ENCODE results near the gene IVNS1ABP.

Gene IVNS1ABP

GRCh38 chr1:185315445-185316071 is 1.5 kb downstream of the IVNS1ABP start:
- Histone ChIP-seq H3K27ac (ENCODE audit: low read depth, low read length) (peak overlapping the region; percentile 89; the same call in 1 of the 2 replicates), H3K27me3 (ENCODE audit: insufficient read depth, low read length) (no peaks in the 10 kb centered on the region), H3K79me2 (ENCODE audit: control insufficient read depth, insufficient read depth, low read length, unreplicated experiment) (peaks cover 60% of the 10 kb centered on the region), H2AFZ (ENCODE audit: low read length, unreplicated experiment) (no peak overlapping the region), H3K4me3 (ENCODE audit: low read depth, low read length) (peak overlapping the region; percentile 96), H3K4me1 (ENCODE audit: control insufficient read depth, insufficient read depth, low read length, unreplicated experiment) (peaks cover 47% of the 10 kb centered on the region), H3K36me3 (ENCODE audit: insufficient read depth, low read length) (0 out of 2 replicates have a peak, but pooled peaks cover 3% of the 10 kb centered on the region)

GRCh38 chr1:185314411-185314810 is 2.6 kb downstream of the IVNS1ABP start:
- peaks cover 63% of the 10 kb centered on the region for H3K79me2 ChIP-seq (ENCODE audit: control insufficient read depth, insufficient read depth, low read length, unreplicated experiment)
- no peak overlapping the region for H2AFZ ChIP-seq (ENCODE audit: low read length, unreplicated experiment)
- no peaks in the 10 kb centered on the region for H3K27me3 ChIP-seq (ENCODE audit: insufficient read depth, low read length)
- 0 out of 2 replicates have a peak, but pooled peaks cover 3% of the 10 kb centered on the region for H3K36me3 ChIP-seq (ENCODE audit: insufficient read depth, low read length)
- H3K27ac ChIP-seq (ENCODE audit: low read depth, low read length): no peak overlapping the region
- peak overlapping the region; percentile 96 for H3K4me3 ChIP-seq (ENCODE audit: low read depth, low read length)
- H3K4me1 ChIP-seq (ENCODE audit: control insufficient read depth, insufficient read depth, low read length, unreplicated experiment): peaks cover 47% of the 10 kb centered on the region

GRCh38 chr1:185312361-185313138 is 4.5 kb downstream of the IVNS1ABP start:
- Histone ChIP-seq H3K36me3 (ENCODE audit: insufficient read depth, low read length) (peaks cover 18% of the 10 kb centered on the region), H2AFZ (ENCODE audit: low read length, unreplicated experiment) (no peak overlapping the region), H3K4me1 (ENCODE audit: control insufficient read depth, insufficient read depth, low read length, unreplicated experiment) (peaks cover 36% of the 10 kb centered on the region), H3K4me3 (ENCODE audit: low read depth, low read length) (no peak overlapping the region), H3K27me3 (ENCODE audit: insufficient read depth, low read length) (no peaks in the 10 kb centered on the region), H3K27ac (ENCODE audit: low read depth, low read length) (no peak overlapping the region), H3K79me2 (ENCODE audit: control insufficient read depth, insufficient read depth, low read length, unreplicated experiment) (peaks cover 63% of the 10 kb centered on the region)

GRCh38 chr1:185311589-185312225 is 5.3 kb downstream of the IVNS1ABP start:
- Histone ChIP-seq H3K4me3 (ENCODE audit: low read depth, low read length) (no peak overlapping the region), H3K36me3 (ENCODE audit: insufficient read depth, low read length) (peaks cover 26% of the 10 kb centered on the region), H3K4me1 (ENCODE audit: control insufficient read depth, insufficient read depth, low read length, unreplicated experiment) (peaks cover 36% of the 10 kb centered on the region), H2AFZ (ENCODE audit: low read length, unreplicated experiment) (no peak overlapping the region), H3K27ac (ENCODE audit: low read depth, low read length) (no peak overlapping the region), H3K79me2 (ENCODE audit: control insufficient read depth, insufficient read depth, low read length, unreplicated experiment) (peaks cover 62% of the 10 kb centered on the region), H3K27me3 (ENCODE audit: insufficient read depth, low read length) (no peaks in the 10 kb centered on the region)

DNA sequence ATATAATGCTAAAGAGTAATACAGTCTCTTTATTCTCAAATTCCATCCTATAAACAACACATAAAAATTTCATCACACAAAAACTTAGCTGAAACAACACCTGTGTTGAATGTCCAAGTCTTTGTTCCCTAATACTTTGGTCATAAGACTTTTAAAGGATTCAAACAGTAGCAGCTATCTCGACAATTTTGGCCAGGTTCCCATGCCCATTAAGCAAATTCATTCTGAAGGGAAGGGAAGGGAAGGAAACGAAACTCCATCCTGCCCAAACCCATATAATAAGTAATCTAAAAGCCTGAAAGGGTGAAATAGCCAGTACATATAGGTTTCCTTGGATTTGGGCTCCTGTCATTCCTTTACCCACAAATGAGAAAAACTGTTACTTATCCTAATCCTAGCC is 7.5 kb downstream of the IVNS1ABP start:
- Histone ChIP-seq H3K4me3 (ENCODE audit: low read depth, low read length) (no peak overlapping the region), H3K4me1 (ENCODE audit: control insufficient read depth, insufficient read depth, low read length, unreplicated experiment) (peaks cover 29% of the 10 kb centered on the region), H2AFZ (ENCODE audit: low read length, unreplicated experiment) (no peak overlapping the region), H3K27me3 (ENCODE audit: insufficient read depth, low read length) (no peaks in the 10 kb centered on the region), H3K27ac (ENCODE audit: low read depth, low read length) (no peak overlapping the region), H3K79me2 (ENCODE audit: control insufficient read depth, insufficient read depth, low read length, unreplicated experiment) (peaks cover 41% of the 10 kb centered on the region), H3K36me3 (ENCODE audit: insufficient read depth, low read length) (peaks cover 41% of the 10 kb centered on the region)

GRCh38 chr1:185308126-185308525 is 8.9 kb downstream of the IVNS1ABP start:
- H3K27ac ChIP-seq (ENCODE audit: low read depth, low read length): no peak overlapping the region
- H3K4me1 ChIP-seq (ENCODE audit: control insufficient read depth, insufficient read depth, low read length, unreplicated experiment): peaks cover 15% of the 10 kb centered on the region
- H3K36me3 ChIP-seq (ENCODE audit: insufficient read depth, low read length): peaks cover 41% of the 10 kb centered on the region
- H2AFZ ChIP-seq (ENCODE audit: low read length, unreplicated experiment): no peak overlapping the region
- no peaks in the 10 kb centered on the region for H3K27me3 ChIP-seq (ENCODE audit: insufficient read depth, low read length)
- H3K4me3 ChIP-seq (ENCODE audit: low read depth, low read length): no peak overlapping the region
- H3K79me2 ChIP-seq (ENCODE audit: control insufficient read depth, insufficient read depth, low read length, unreplicated experiment): peaks cover 27% of the 10 kb centered on the region

DNA sequence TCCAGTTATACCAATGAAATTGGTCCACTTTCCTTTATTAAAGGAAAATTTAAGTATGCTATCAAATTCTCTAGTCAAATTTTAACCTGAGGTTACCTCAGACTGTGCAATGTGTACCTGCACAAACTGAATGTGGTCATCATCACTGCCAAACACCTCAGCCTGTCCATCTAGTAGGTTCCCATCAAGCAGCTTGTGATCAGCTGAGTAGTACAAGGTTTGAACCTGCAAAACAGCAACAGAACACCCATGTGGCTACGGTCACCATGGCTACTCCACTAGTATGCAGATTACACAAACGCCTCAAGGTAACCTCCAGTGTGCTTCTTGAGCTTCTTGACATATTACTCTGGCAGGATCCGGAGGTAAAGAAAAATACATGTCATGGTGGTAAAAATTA is 11.6 kb downstream of the IVNS1ABP start:
- no peaks in the 10 kb centered on the region for H3K27me3 ChIP-seq (ENCODE audit: insufficient read depth, low read length)
- no peak overlapping the region for H3K4me3 ChIP-seq (ENCODE audit: low read depth, low read length)
- no peak overlapping the region for H3K27ac ChIP-seq (ENCODE audit: low read depth, low read length)
- peaks cover 48% of the 10 kb centered on the region for H3K36me3 ChIP-seq (ENCODE audit: insufficient read depth, low read length)
- H3K79me2 ChIP-seq (ENCODE audit: control insufficient read depth, insufficient read depth, low read length, unreplicated experiment): peaks cover 3% of the 10 kb centered on the region
- no peak overlapping the region for H2AFZ ChIP-seq (ENCODE audit: low read length, unreplicated experiment)
- no peaks in the 10 kb centered on the region for H3K4me1 ChIP-seq (ENCODE audit: control insufficient read depth, insufficient read depth, low read length, unreplicated experiment)

GRCh38 chr1:185300152-185300551 is 16.9 kb downstream of the IVNS1ABP start:
- Histone ChIP-seq H3K36me3 (ENCODE audit: insufficient read depth, low read length) (peaks cover 50% of the 10 kb centered on the region), H2AFZ (ENCODE audit: low read length, unreplicated experiment) (no peak overlapping the region), H3K27ac (ENCODE audit: low read depth, low read length) (no peak overlapping the region), H3K4me3 (ENCODE audit: low read depth, low read length) (no peak overlapping the region), H3K4me1 (ENCODE audit: control insufficient read depth, insufficient read depth, low read length, unreplicated experiment) (no peaks in the 10 kb centered on the region), H3K79me2 (ENCODE audit: control insufficient read depth, insufficient read depth, low read length, unreplicated experiment) (no peaks in the 10 kb centered on the region), H3K27me3 (ENCODE audit: insufficient read depth, low read length) (no peaks in the 10 kb centered on the region)

- Histone ChIP-seq H3K79me2 (ENCODE audit: control insufficient read depth, insufficient read depth, low read length, unreplicated experiment) (no peaks in the 10 kb centered on the region), H3K4me3 (ENCODE audit: low read depth, low read length) (no peak overlapping the region), H3K27me3 (ENCODE audit: insufficient read depth, low read length) (no peaks in the 10 kb centered on the region), H2AFZ (ENCODE audit: low read length, unreplicated experiment) (no peak overlapping the region), H3K27ac (ENCODE audit: low read depth, low read length) (no peak overlapping the region), H3K36me3 (ENCODE audit: insufficient read depth, low read length) (peaks cover 48% of the 10 kb centered on the region), H3K4me1 (ENCODE audit: control insufficient read depth, insufficient read depth, low read length, unreplicated experiment) (no peaks in the 10 kb centered on the region)
Measured at GRCh38 chr1:185297982-185298381, 19.1 kb downstream of the IVNS1ABP start.

DNA sequence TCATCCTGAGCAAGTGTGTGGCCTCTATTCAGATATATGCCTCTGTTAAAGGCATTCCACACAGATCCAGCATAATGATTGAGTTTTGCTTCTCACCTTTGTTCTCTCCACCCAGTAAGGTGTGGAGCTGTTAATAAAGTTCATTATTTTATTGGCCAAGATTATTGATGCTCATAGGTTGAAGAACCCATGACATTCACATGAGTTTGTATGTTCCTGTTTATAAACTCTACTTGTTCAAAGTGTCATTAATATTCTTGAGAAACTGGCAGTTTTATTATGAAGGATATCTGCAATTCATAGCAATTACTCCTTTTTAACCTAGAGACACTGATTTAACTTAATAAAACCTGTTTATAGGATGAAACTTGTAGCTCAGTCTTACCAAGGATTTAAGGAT is 22.0 kb downstream of the IVNS1ABP start:
- Histone ChIP-seq H3K4me1 (ENCODE audit: control insufficient read depth, insufficient read depth, low read length, unreplicated experiment) (no peaks in the 10 kb centered on the region), H3K27ac (ENCODE audit: low read depth, low read length) (no peak overlapping the region)

More for the DNA sequence above, 22.0 kb downstream of the IVNS1ABP start:
- peaks cover 34% of the 10 kb centered on the region for H3K36me3 ChIP-seq (ENCODE audit: insufficient read depth, low read length)
- H3K4me3 ChIP-seq (ENCODE audit: low read depth, low read length): no peak overlapping the region
- no peaks in the 10 kb centered on the region for H3K79me2 ChIP-seq (ENCODE audit: control insufficient read depth, insufficient read depth, low read length, unreplicated experiment)
- H2AFZ ChIP-seq (ENCODE audit: low read length, unreplicated experiment): no peak overlapping the region
- H3K27me3 ChIP-seq (ENCODE audit: insufficient read depth, low read length): no peaks in the 10 kb centered on the region

Data from ACC112 (cell line).